ENCODE results near the gene INPP5A.

The INPP5A gene

DNA sequence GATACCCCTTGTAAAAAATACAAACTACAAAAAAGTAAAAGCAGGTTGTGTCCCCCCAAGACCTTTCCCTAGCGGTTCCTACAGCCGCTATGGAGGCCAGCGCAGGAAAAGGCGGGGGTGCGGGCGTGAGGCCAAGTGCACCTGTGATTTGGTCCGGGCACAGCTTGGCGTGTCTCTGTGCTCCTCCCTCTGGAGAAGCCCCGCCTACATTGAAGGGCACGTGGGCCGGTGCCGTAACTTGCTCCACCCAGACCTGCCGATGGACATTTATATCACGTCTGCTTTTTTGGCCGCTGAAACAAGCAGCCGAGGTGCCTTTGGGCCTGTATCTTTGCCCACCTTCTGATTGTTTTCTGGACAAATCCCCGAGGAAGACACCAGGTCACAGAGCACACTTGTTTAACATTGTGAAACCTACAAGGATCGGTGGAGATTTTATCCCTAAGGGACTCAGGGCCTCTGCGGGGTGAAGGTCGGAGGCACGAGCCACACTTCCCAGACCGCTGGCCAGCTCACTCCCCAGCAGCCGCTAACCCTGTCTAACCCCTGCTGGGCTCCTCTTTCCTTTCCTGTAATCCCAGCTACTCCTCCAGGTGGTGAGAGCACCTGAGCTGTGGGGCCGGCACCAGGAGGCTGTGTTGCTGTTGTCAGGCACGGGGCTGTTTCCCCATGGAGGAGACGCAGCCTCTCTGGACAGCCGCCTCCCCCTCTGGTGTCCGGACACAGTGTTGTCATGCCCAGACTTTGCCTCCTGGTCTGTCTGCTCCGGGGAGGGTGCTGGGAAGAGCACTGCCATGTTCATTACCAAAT, 18.8 kb upstream of the INPP5A start:
- no peak overlapping the region for H3K4me3 ChIP-seq (ENCODE audit: low read depth, low read length)
- DNase-seq (ENCODE audit: low read depth, low spot score): no peak

DNA sequence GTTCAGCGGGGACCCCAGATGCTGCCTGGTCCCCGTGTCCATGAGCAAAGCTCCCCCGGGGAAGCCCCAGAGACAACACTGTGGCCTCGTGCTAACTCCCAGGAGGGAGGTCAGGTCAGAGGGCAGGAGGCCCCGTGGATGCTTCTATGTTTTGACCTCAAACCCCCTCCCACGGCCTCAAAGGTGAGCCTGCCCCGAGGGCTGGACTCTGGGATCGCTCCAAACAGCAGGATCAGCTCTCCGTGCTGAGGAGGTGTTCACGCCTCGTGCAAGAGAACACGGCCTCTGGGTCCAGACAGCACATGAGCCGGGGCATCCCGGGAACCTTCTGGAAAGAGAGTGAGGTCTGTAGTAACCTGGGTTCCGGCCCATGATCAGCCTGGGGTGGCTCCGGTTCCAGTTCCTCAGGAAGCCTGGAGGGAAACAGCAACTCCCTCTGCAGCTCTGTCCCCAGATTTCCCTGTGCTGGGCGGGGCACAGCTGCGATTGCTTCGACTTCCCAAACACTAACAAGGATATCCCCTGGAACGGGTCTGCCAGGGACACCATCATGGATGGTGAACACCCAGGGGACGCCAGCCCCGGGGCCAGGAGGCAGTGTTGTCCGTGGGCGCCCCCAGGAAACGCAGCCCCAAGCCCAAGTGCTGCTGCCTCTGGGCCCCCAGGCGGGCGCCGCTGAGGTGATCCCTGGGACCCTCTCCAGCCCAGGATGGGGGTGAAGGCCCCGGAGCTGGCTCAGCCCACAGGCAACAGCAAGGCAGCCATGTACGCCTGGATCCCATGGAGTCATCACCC, 18.0 kb upstream of the INPP5A start:
- ChIA-PET POLR2A (no interaction called here), CTCF (interaction anchor here (0.6 to 1.9 kb wide), 4 partner anchors 10 to 117 kb away, joined by 3 to 6 read pairs (median 3); no protein-coding TSS in a partner anchor)
- TF ChIP-seq, protein P1, sequence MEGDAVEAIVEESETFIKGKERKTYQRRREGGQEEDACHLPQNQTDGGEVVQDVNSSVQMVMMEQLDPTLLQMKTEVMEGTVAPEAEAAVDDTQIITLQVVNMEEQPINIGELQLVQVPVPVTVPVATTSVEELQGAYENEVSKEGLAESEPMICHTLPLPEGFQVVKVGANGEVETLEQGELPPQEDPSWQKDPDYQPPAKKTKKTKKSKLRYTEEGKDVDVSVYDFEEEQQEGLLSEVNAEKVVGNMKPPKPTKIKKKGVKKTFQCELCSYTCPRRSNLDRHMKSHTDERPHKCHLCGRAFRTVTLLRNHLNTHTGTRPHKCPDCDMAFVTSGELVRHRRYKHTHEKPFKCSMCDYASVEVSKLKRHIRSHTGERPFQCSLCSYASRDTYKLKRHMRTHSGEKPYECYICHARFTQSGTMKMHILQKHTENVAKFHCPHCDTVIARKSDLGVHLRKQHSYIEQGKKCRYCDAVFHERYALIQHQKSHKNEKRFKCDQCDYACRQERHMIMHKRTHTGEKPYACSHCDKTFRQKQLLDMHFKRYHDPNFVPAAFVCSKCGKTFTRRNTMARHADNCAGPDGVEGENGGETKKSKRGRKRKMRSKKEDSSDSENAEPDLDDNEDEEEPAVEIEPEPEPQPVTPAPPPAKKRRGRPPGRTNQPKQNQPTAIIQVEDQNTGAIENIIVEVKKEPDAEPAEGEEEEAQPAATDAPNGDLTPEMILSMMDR (IDR thresholded peaks at IDR 0.05; ENCODE audit: insufficient read depth, low read length, missing control alignments): no peak
- H3K4me3 ChIP-seq (ENCODE audit: low read depth, low read length): no peak overlapping the region
- no peak for DNase-seq (ENCODE audit: low read depth, low spot score)

More for the DNA sequence above, 18.8 kb upstream of the INPP5A start:
- TF ChIP-seq, protein P1 (IDR thresholded peaks at IDR 0.05; ENCODE audit: insufficient read depth, low read length, missing control alignments): no peak
- ChIA-PET CTCF (interaction anchor here (0.6 to 1.9 kb wide), 5 partner anchors 10 to 117 kb away, joined by 3 to 6 read pairs (median 3); no protein-coding TSS in a partner anchor), POLR2A (no interaction called here)

DNA sequence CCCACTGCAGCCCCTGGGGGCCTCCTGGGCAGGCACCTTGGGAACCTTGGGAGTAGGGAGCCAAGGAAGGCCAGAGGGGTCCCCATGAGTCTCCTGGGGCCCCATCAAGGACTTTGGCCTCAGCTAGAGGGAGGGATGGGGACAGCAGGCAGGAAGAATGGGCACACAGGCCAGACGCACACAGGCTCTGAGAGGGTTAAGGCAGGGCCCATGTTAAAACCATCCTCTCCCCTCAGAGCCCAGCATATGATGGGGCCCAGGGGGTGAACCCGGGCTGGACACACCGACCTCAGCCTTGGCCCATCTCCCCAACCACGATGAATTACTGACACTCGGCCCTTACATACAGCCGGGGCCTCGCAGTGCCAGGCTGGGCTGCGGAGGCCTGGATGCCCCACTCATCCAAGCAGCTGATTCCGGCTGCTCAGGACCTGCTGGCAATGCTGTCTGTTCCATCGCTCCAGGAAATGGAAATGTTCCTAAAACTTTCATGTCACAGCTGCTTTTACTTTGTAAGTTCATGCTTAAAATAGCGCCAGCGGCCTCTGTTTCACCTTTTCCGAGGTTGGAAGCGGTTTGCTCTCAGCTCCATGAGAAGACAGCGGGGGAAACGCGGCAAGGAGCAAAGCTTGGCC, 17.3 kb upstream of the INPP5A start:
- ChIA-PET POLR2A (interaction anchor here (1.0 kb wide), 1 partner anchor 40 kb away, joined by 3 read pairs; no protein-coding TSS in a partner anchor), CTCF (interaction anchor here (1.4 to 1.9 kb wide), 2 partner anchors 9 to 12 kb away, joined by 3 to 6 read pairs; no protein-coding TSS in a partner anchor)
- TF ChIP-seq, protein P1 (IDR thresholded peaks at IDR 0.05; ENCODE audit: insufficient read depth, low read length, missing control alignments): no peak
- no peak overlapping the region for H3K4me3 ChIP-seq (ENCODE audit: low read depth, low read length)
- DNase-seq (ENCODE audit: low read depth, low spot score): no peak

DNA sequence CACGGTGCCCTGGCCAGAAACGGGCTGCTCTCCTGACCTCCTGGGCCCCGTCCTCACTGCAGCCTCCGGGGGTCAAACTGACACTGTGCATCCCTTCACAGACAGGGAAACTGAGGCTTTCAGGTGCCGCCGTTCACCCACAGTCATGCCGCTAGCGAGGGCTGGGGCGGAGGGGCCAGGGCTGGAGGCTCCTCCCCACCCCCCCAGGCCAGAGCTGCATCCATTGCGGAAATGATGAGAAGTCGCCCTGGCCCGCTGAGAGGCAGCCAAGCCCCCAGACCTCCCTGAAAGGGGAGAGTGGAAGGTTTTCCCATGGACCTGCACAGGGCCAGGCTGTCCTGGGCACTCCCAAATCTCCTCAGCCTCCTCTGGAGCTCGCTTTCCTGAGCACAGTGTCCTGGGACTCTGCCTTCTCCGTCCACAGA, 16.5 kb upstream of the INPP5A start:
- no peak for DNase-seq (ENCODE audit: low read depth, low spot score)
- CTCF ChIA-PET: interaction anchor here (1.4 to 1.9 kb wide), 2 partner anchors 8 to 11 kb away, joined by 3 to 6 read pairs; no protein-coding TSS in a partner anchor
- TF ChIP-seq, protein P1 (IDR thresholded peaks at IDR 0.05; ENCODE audit: insufficient read depth, low read length, missing control alignments): no peak
- no peak overlapping the region for H3K4me3 ChIP-seq (ENCODE audit: low read depth, low read length)
- POLR2A ChIA-PET: interaction anchor here (0.5 to 1.0 kb wide), 2 partner anchors 10 to 41 kb away, joined by 3 to 4 read pairs; no protein-coding TSS in a partner anchor

DNA sequence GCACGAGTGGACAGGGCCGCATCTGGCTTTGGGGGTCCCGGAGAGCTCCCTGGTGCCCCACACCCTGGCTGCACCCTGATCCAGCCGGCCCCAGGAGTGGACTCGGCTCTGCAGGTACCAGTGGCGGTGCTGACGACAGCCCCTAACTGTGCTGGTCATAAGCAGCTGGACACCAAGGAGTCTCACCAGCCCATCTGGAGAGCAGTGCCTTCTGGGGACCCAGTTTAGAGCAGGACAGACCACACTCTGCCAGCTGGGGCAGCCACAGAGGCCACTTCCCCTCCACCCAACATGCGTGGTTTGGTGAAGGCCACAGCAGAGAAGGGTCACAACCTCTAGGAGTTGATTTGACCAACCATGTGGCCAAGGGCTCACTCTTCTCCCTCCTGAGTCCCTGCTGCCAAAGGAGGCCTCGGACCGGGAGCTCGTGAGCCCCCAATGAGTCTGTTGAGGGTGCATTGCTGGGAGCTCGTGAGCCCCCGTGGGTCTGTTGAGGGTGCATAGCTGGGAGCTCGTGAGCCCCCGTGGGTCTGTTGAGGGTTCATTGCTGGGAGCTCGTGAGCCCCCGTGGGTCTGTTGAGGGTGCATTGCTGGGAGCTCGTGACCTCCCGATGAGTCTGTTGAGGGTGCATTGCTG, 16.0 kb upstream of the INPP5A start:
- no peak overlapping the region for H3K4me3 ChIP-seq (ENCODE audit: low read depth, low read length)
- DNase-seq (ENCODE audit: low read depth, low spot score): no peak
- TF ChIP-seq, protein P1 (IDR thresholded peaks at IDR 0.05; ENCODE audit: insufficient read depth, low read length, missing control alignments): no peak
- ChIA-PET POLR2A (interaction anchor here (0.5 to 1.0 kb wide), 2 partner anchors 10 to 41 kb away, joined by 3 to 4 read pairs; no protein-coding TSS in a partner anchor), CTCF (no interaction called here)
